Adrenal gland (tissue), 5 donors: ENCODE measurements around the gene ADAM17.
"Not testable (repeated sequence)": the region's sequence is repeated elsewhere in the genome, so short reads cannot be mapped to it uniquely, and the experiment has no call there.

ENCODE experiments used
- CTCF ChIP-seq, 6 experiments: fragments of 450-650 bp in 4 of 6; fragments of 200-600 bp in 2 of 6; sonication (generic) in 1 of 6; IDR thresholded peaks; 1 replicate in 5 of 6; 2 replicates in 1 of 6; pipeline versions ENCODE4 v1.5.1 to v1.8.0; 2016 to 2021; ENCODE audit warnings: antibody characterized with exemption in 6 of 6, mild to moderate bottlenecking in 2 of 6, moderate library complexity in 1 of 6
- POLR2A ChIP-seq, 2 donors: fragments of 450-650 bp; IDR thresholded peaks; one replicate each; pipeline ENCODE4 v1.6.1; 2017; ENCODE audit warnings: antibody characterized with exemption in 2 of 2, mild to moderate bottlenecking in 2 of 2, moderate library complexity in 1 of 2
- donor health status: DM: no; HTN: no; CAD: no.

DNA sequence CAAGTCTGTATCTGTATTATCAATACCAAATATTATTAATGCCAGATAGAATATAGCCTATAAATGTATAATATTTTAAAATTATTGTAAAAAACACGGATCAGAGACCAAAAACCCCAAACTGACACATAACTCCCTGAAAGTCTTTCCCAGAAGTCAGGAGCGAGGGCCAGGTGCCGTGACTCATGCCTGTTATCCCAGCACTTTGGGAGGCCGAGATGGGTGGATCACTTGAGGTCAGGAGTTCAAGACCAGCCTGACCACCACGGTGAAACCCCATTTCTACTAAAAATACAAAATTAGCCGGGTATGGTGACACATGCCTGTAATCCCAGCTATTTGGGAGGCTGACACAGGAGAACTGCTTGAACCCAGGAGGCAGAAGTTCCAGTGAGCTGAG lies 39.6 kb upstream of the ADAM17 start:
- TF ChIP-seq CTCF, POLR2A (IDR thresholded peaks at IDR 0.05): not testable (repeated sequence)
